HL-60 (cell line): ENCODE measurements around the gene DCT.

Experiments
- CTCF ChIP-seq: IDR thresholded peaks from one replicate; pipeline ENCODE4 v1.5.1; 2011; ENCODE audit warnings: low read length, control low read depth, inconsistent platforms; ENCODE audit not compliant: insufficient read depth
- POLR2AphosphoS5 ChIP-seq: IDR thresholded peaks from 2 replicates; pipeline ENCODE4 v1.6.1; 2012; ENCODE audit warnings: low read depth

- TF ChIP-seq CTCF (no peak), POLR2AphosphoS5 (no peak)
Measured at GRCh38 chr13:94431574-94431973, 47.9 kb downstream of the DCT start.
